NCI-H2227 (cell line): ENCODE data around the gene NLN.
A peak's percentile ranks its signal among the peaks of the same experiment; 100 is the strongest.
"Not testable (repeated sequence)": the region's sequence is repeated elsewhere in the genome, so short reads cannot be mapped to it uniquely, and the experiment has no call there.

Experiments used
- DNase-seq: peaks from one replicate; lab custom pipeline; 2025; ENCODE audit not compliant: unreplicated experiment; lab: John Stamatoyannopoulos, UW

Gene NLN

GRCh38 chr5:65805089-65805488, 83.1 kb downstream of the NLN start:
- DNase-seq: no peak

- DNase-seq: not testable (repeated sequence)
Measured at GRCh38 chr5:65807494-65807893, 85.5 kb downstream of the NLN start.

- DNase-seq: no peak
Measured at GRCh38 chr5:65808251-65808741, 86.3 kb downstream of the NLN start.

GRCh38 chr5:65808818-65809217, 86.8 kb downstream of the NLN start:
- DNase-seq: no peak

GRCh38 chr5:65809817-65810531, 88.0 kb downstream of the NLN start:
- no peak for DNase-seq

GRCh38 chr5:65811004-65811403, 89.0 kb downstream of the NLN start:
- DNase-seq: no peak

- no peak for DNase-seq
Measured at GRCh38 chr5:65811885-65812284, 89.9 kb downstream of the NLN start.

GRCh38 chr5:65812648-65813047, 90.6 kb downstream of the NLN start:
- no peak for DNase-seq

GRCh38 chr5:65813174-65813573, 91.2 kb downstream of the NLN start:
- no peak for DNase-seq

GRCh38 chr5:65815161-65815560, 93.2 kb downstream of the NLN start:
- peak; percentile 40 for DNase-seq

- DNase-seq: no peak
Measured at GRCh38 chr5:65816729-65817128, 94.7 kb downstream of the NLN start.

- DNase-seq: no peak
Measured at GRCh38 chr5:65817931-65818330, 95.9 kb downstream of the NLN start.

- peak; percentile 16 for DNase-seq
Measured at GRCh38 chr5:65818592-65818991, 96.6 kb downstream of the NLN start.

- DNase-seq: no peak
Measured at GRCh38 chr5:65819215-65819904, 97.4 kb downstream of the NLN start.

GRCh38 chr5:65819905-65820240, 97.9 kb downstream of the NLN start:
- DNase-seq: no peak

GRCh38 chr5:65820373-65820772, 98.4 kb downstream of the NLN start:
- no peak for DNase-seq

- DNase-seq: no peak
Measured at GRCh38 chr5:65821966-65822365, 100.0 kb downstream of the NLN start.

- no peak for DNase-seq
Measured at GRCh38 chr5:65822710-65823109, 100.7 kb downstream of the NLN start.

GRCh38 chr5:65823204-65823603, 101.2 kb downstream of the NLN start:
- no peak for DNase-seq

GRCh38 chr5:65823845-65824445, 101.9 kb downstream of the NLN start:
- no peak for DNase-seq

GRCh38 chr5:65825408-65826328, 103.7 kb downstream of the NLN start:
- no peak for DNase-seq
